NCI-H524 (cell line): Measurements from ENCODE around the gene RNF157.
"Not testable (repeated sequence)": the region's sequence is repeated elsewhere in the genome, so short reads cannot be mapped to it uniquely, and the experiment has no call there.

ENCODE experiments used
- DNase-seq, 2 experiments: peaks; one replicate each; lab custom pipeline; 2025; lab: John Stamatoyannopoulos, UW

RNF157 gene

GRCh38 chr17:76270770-76271668, 30.7 kb upstream of the RNF157 start:
- DNase-seq = no peak

- DNase-seq = no peak
Measured at GRCh38 chr17:76270127-76270592, 29.9 kb upstream of the RNF157 start.

- no peak for DNase-seq
Measured at GRCh38 chr17:76268991-76269981, 29.0 kb upstream of the RNF157 start.

- no peak for DNase-seq
Measured at GRCh38 chr17:76268015-76268749, 27.9 kb upstream of the RNF157 start.

GRCh38 chr17:76267581-76268001, 27.3 kb upstream of the RNF157 start:
- DNase-seq = not testable (repeated sequence)

GRCh38 chr17:76267051-76267576, 26.8 kb upstream of the RNF157 start:
- no peak for DNase-seq

GRCh38 chr17:76266244-76266938, 26.1 kb upstream of the RNF157 start:
- no peak for DNase-seq

GRCh38 chr17:76265624-76266243, 25.4 kb upstream of the RNF157 start:
- DNase-seq = peak; percentile 25 to 50

- peak; percentile 100 for DNase-seq
Measured at GRCh38 chr17:76264755-76265623, 24.7 kb upstream of the RNF157 start, which contains the start of gene UBALD2. Gene UBALD2, plus strand, starts transcription at chr17:76265348. Its CDS starts 158 bp downstream, at chr17:76265506.

- no peak for DNase-seq
Measured at GRCh38 chr17:76264425-76264754, 24.1 kb upstream of the RNF157 start.

GRCh38 chr17:76263896-76264295, 23.6 kb upstream of the RNF157 start:
- no peak for DNase-seq

GRCh38 chr17:76262732-76263344, 22.5 kb upstream of the RNF157 start:
- no peak for DNase-seq

GRCh38 chr17:76261421-76262215, 21.3 kb upstream of the RNF157 start:
- DNase-seq = no peak

GRCh38 chr17:76260669-76261068, 20.4 kb upstream of the RNF157 start:
- DNase-seq = no peak

- DNase-seq = no peak
Measured at GRCh38 chr17:76260220-76260619, 19.9 kb upstream of the RNF157 start.

- not testable (repeated sequence) for DNase-seq
Measured at GRCh38 chr17:76256430-76257050, 16.2 kb upstream of the RNF157 start.

- no peak for DNase-seq
Measured at GRCh38 chr17:76255801-76256429, 15.6 kb upstream of the RNF157 start.
